Thyroid gland (tissue), 4 donors: ENCODE measurements around the gene ART4. TPM values are rescaled to one million over a fixed set of nuclear protein-coding genes. Genes with fewer than 3 reads are reported as not detected.

ENCODE experiments used
- DNase-seq, 2 donors: peaks; one replicate each; pipeline ENCODE4 v3.0.0-alpha.2; 2019
- H3K27ac ChIP-seq, 3 donors: fragments of 200-600 bp; sonication (generic); 1 replicate in 2 of 3; 2 replicates in 1 of 3; pipeline ENCODE4 v1.5.1; 2016 to 2019; ENCODE audit warnings: mild to moderate bottlenecking in 1 of 3, moderate library complexity in 1 of 3
- H3K27me3 ChIP-seq: fragments of 200-600 bp; sonication (generic); one replicate; pipeline ENCODE4 v1.5.1; 2019
- H3K36me3 ChIP-seq, 2 donors: fragments of 200-600 bp; sonication (generic); one replicate each; pipeline ENCODE4 v1.5.1; 2016 to 2019
- H3K4me1 ChIP-seq, 2 donors: fragments of 200-600 bp; sonication (generic); one replicate each; pipeline ENCODE4 v1.5.1; 2017 to 2019
- H3K4me3 ChIP-seq, 3 donors: fragments of 200-600 bp; sonication (generic); replicated peaks in 1 of 3; 1 replicate in 2 of 3; 2 replicates in 1 of 3; pipeline ENCODE4 v1.5.1; 2016; ENCODE audit warnings: mild to moderate bottlenecking in 1 of 3
- H3K9me3 ChIP-seq: fragments of 200-600 bp; sonication (generic); one replicate; pipeline ENCODE4 v1.5.1; 2017
- CTCF ChIP-seq, 6 experiments: fragments of 200-600 bp in 3 of 6; fragments of 450-650 bp in 3 of 6; sonication (generic) in 3 of 6; IDR thresholded peaks; one replicate each; pipeline ENCODE4 v1.5.1; 2016 to 2019; ENCODE audit warnings: antibody characterized with exemption in 6 of 6, mild to moderate bottlenecking in 2 of 6, inconsistent platforms in 1 of 6, moderate library complexity in 1 of 6
- POLR2A ChIP-seq, 2 donors: fragments of 450-650 bp; IDR thresholded peaks; one replicate each; pipeline ENCODE4 v1.6.1; 2017; ENCODE audit warnings: antibody characterized with exemption in 2 of 2, mild to moderate bottlenecking in 2 of 2, moderate library complexity in 1 of 2
- WGBS, 2 donors: methylation state at CpG; one replicate each; pipeline ENCODE4 v1.1.5; 2017; 5-methylcytosine and 5-hydroxymethylcytosine counted together
- intact Hi-C: fragments of 100-400 bp; cut with DNase I; formaldehyde crosslinking; loops from one replicate; pipeline ENCODE4 v1.15.1; 2023
- total RNA-seq, 4 donors: library from RNA; depleted of rRNA; stranded (reverse); fragments of >200 nt; gene quantifications; one replicate each; pipeline ENCODE4 v1.2.3, GENCODE V29; 2016

Gene ART4
- total RNA-seq, 4 donors from 2014 or later = 5.5 to 26.5 (median 10.8) TPM

- intact Hi-C loops = no loop called here
- Histone ChIP-seq H3K4me1 (peaks cover 7 to 17% of the 10 kb centered on the region in 2 donors), H3K4me3 (peak overlapping the region; percentile 96 to 98 (median 97)), H3K27me3 (no peaks in the 10 kb centered on the region), H3K9me3 (no peaks in the 10 kb centered on the region), H3K36me3 (peaks cover 12 to 17% of the 10 kb centered on the region in 2 donors), H3K27ac (peak overlapping the region; percentile 79 to 91 (median 85))
- 1 to 2% methylated on average over 7 of the region's 7 CpGs for WGBS, 2 donors
- DNase-seq = no peak
- TF ChIP-seq CTCF (IDR thresholded peaks at IDR 0.05) (no peak), POLR2A (IDR thresholded peaks at IDR 0.05) (no peak)
Measured at GRCh38 chr12:14802721-14803010, 40.7 kb downstream of the ART4 start.

DNA sequence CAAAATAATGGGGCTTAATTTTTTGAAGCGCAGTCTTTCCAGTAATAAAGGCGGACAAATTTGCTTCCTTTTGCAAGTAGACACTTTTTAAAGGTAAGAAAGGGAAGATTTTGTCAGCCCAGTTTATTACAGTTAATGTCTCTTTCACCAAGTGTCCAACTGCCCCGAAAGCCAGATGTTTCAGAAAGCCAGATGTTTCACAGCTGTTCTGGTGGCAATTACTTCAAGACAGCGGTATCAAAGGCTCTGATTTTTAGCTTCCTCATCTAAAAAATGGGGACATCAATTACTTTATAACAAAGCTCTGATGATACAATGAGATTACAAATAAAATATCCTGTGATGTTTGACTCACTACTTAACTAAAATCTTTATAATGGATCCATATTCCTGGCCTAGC lies 41.1 kb downstream of the ART4 start:
- Histone ChIP-seq H3K4me3 (peak overlapping the region in 2 of 3 donors; percentile 97 to 98), H3K9me3 (no peaks in the 10 kb centered on the region), H3K27me3 (no peaks in the 10 kb centered on the region), H3K36me3 (peaks cover 16 to 21% of the 10 kb centered on the region in 2 donors), H3K27ac (peak overlapping the region in 1 of 3 donors; percentile 85), H3K4me1 (peaks cover 7 to 17% of the 10 kb centered on the region in 2 donors)
- intact Hi-C loops = no loop called here
- TF ChIP-seq CTCF (IDR thresholded peaks at IDR 0.05) = no peak
- TF ChIP-seq POLR2A (IDR thresholded peaks at IDR 0.05) = no peak
- 72 to 80% methylated on average over 4 of the region's 4 CpGs for WGBS, 2 donors
- DNase-seq = no peak

DNA sequence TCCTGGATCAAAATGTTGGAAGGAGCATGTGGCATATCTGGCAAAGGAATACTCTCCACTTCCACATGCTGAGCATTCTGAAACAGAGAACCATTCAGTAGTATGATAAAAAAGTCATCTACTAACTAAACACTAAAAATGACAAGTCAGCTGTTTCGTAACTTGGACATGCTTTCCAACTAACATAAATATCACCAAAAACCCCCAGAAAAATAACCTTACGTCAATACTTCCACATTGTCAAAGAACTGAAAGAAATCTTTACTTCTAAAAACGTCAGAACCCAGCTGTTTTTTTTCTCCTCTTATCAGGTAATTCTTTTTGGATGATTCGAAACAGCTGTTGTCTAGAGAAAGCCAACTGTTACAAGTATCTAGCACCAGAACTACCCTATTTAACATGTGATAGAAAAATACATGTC lies 48.3 kb downstream of the ART4 start:
- DNase-seq = no peak
- WGBS, 2 donors = 84 to 86% methylated on average over 4 of the region's 4 CpGs
- no peaks in the 10 kb centered on the region for H3K9me3 ChIP-seq
- no peaks in the 10 kb centered on the region for H3K27me3 ChIP-seq
- H3K4me3 ChIP-seq = no peak overlapping the region
- TF ChIP-seq POLR2A (IDR thresholded peaks at IDR 0.05) (no peak), CTCF (IDR thresholded peaks at IDR 0.05) (no peak)
- intact Hi-C loops = no loop called here
- no peaks in the 10 kb centered on the region for H3K4me1 ChIP-seq
- H3K36me3 ChIP-seq = peaks cover 44 to 77% of the 10 kb centered on the region in 2 donors
- H3K27ac ChIP-seq = no peak overlapping the region

DNA sequence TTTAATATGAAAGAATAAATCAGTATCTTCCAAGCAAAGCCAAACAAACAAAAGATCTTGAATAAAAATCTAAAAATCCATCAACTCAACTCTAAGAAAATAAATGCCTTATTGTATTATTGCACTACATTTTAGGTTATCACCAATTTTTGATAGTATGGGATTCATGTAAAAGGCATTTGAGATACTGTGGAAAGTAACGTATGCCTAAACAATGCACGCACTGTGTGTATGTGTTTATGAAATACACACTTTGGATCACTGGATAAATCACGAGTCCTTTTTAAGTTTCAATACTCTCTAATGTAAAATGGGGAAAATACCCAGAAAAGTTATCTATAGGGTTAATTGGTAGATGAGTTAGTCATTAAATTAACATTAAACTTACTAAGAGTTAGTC lies 57.8 kb downstream of the ART4 start:
- Histone ChIP-seq H3K9me3 (no peaks in the 10 kb centered on the region), H3K27ac (no peak overlapping the region), H3K4me1 (no peaks in the 10 kb centered on the region), H3K4me3 (no peak overlapping the region), H3K36me3 (peaks cover 50% of the 10 kb centered on the region in 2 donors), H3K27me3 (no peaks in the 10 kb centered on the region)
- 95 to 97% methylated on average over 3 of the region's 3 CpGs for WGBS, 2 donors
- TF ChIP-seq CTCF (IDR thresholded peaks at IDR 0.05) = no peak
- no peak for TF ChIP-seq POLR2A (IDR thresholded peaks at IDR 0.05)
- no peak for DNase-seq
- intact Hi-C loops = no loop called here

GRCh38 chr12:14784471-14784870 lies 58.9 kb downstream of the ART4 start:
- 89 to 93% methylated on average over 2 of the region's 2 CpGs for WGBS, 2 donors
- no peaks in the 10 kb centered on the region for H3K4me1 ChIP-seq
- TF ChIP-seq POLR2A (IDR thresholded peaks at IDR 0.05) = no peak
- TF ChIP-seq CTCF (IDR thresholded peaks at IDR 0.05) = no peak
- DNase-seq = no peak
- H3K9me3 ChIP-seq = no peaks in the 10 kb centered on the region
- H3K36me3 ChIP-seq = peaks cover 39% of the 10 kb centered on the region in 2 donors
- H3K27me3 ChIP-seq = no peaks in the 10 kb centered on the region
- intact Hi-C loops = no loop called here
- H3K27ac ChIP-seq = no peak overlapping the region
- no peak overlapping the region for H3K4me3 ChIP-seq
